Body of pancreas (tissue), 4 donors: ENCODE results near the gene SEC14L6. TPM values are rescaled to one million over a fixed set of nuclear protein-coding genes. Genes with fewer than 3 reads are reported as not detected.

Source experiments
- ATAC-seq: fragments of 150-250 bp; one replicate; pipeline ENCODE4 v1.9.1; 2016
- DNase-seq, 4 donors: peaks; one replicate each; pipeline ENCODE4 v3.0.0-alpha.2; 2019
- H3K27ac ChIP-seq, 4 donors: fragments of 200-600 bp; sonication (generic); 1 replicate in 3 of 4; 2 replicates in 1 of 4; pipeline versions ENCODE4 v1.5.1 to v1.6.1; 2016 to 2019; ENCODE audit warnings: mild to moderate bottlenecking in 1 of 4, mixed read lengths in 1 of 4, moderate library complexity in 1 of 4
- H3K27me3 ChIP-seq, 2 donors: fragments of 200-600 bp; sonication (generic); one replicate each; pipeline ENCODE4 v1.6.0; 2016; ENCODE audit warnings: mild to moderate bottlenecking in 1 of 2
- H3K36me3 ChIP-seq, 2 donors: fragments of 200-600 bp; sonication (generic); replicated peaks in 1 of 2; 2 replicates each; pipeline ENCODE4 v1.5.1; 2016; ENCODE audit warnings: low read depth in 2 of 2; ENCODE audit not compliant: insufficient read depth in 1 of 2
- H3K4me1 ChIP-seq: fragments of 200-600 bp; sonication (generic); one replicate; pipeline ENCODE4 v1.6.0; 2016
- H3K4me3 ChIP-seq, 2 donors: fragments of 200-600 bp; sonication (generic); 1 replicate in 1 of 2; 2 replicates in 1 of 2; pipeline ENCODE4 v1.5.1; 2016 to 2019
- H3K9me3 ChIP-seq, 3 donors: fragments of 200-600 bp; sonication (generic); 1 replicate in 2 of 3; 2 replicates in 1 of 3; pipeline ENCODE4 v1.5.1; 2016
- POLR2A ChIP-seq, 3 donors: fragments of 450-650 bp; IDR thresholded peaks; one replicate each; pipeline ENCODE4 v1.6.1; 2016; ENCODE audit warnings: antibody characterized with exemption in 3 of 3, mild to moderate bottlenecking in 2 of 3
- whole genome bisulfite sequencing, 2 donors: methylation state at CpG; one replicate each; pipeline ENCODE4 v1.1.5; 2017; 5-methylcytosine and 5-hydroxymethylcytosine counted together
- intact Hi-C: fragments of 100-400 bp; cut with DNase I; formaldehyde crosslinking; loops from one replicate; pipeline ENCODE4 v1.15.1; 2023
- total RNA-seq, 2 donors: library from RNA; depleted of rRNA; stranded (reverse); fragments of >200 nt; gene quantifications; one replicate each; pipeline ENCODE4 v1.1.0, GENCODE V29; 2016
- TF ChIP-seq, protein P1 (sequence below), 7 experiments: fragments of 450-650 bp in 4 of 7; fragments of 200-600 bp in 3 of 7; sonication (generic) in 3 of 7; IDR thresholded peaks; one replicate each; pipeline ENCODE4 v1.5.1; 2016 to 2019; ENCODE audit warnings: antibody characterized with exemption in 7 of 7

The SEC14L6 gene
- total RNA-seq, 2 donors from 2014 or later: 0.99 to 2.1 TPM

DNA sequence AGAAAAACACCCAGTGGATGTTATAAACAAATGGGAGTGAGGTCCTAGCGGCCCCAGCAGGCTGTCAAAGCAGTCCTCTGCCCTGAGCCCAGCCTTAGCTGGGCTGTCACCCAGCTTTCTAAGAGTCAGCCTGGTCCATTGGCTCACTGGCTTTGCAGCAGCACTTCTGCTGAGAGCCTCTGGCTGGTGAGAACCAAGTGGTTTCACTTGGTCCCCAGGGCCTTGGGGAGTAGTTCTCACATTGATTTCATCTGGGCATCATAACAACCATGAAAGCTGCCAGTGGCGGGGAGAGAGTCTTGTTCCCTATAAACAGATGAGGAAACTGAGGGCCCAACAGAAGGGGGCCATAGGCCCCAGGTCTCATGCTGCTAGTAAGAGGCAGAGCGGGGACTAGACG, 11.4 kb downstream of the SEC14L6 start:
- DNase-seq (no peak), ATAC-seq (no peak)
- no peak overlapping the region for H3K27ac ChIP-seq
- intact Hi-C loops: no loop called here
- H3K9me3 ChIP-seq: no peaks in the 10 kb centered on the region
- H3K4me1 ChIP-seq: no peaks in the 10 kb centered on the region
- H3K27me3 ChIP-seq: no peaks in the 10 kb centered on the region
- no peaks in the 10 kb centered on the region for H3K36me3 ChIP-seq
- H3K4me3 ChIP-seq: no peak overlapping the region
- WGBS, 2 donors: 88 to 94% methylated on average over 4 of the region's 4 CpGs
- no peak for TF ChIP-seq POLR2A (IDR thresholded peaks at IDR 0.05)
- TF ChIP-seq, protein P1, sequence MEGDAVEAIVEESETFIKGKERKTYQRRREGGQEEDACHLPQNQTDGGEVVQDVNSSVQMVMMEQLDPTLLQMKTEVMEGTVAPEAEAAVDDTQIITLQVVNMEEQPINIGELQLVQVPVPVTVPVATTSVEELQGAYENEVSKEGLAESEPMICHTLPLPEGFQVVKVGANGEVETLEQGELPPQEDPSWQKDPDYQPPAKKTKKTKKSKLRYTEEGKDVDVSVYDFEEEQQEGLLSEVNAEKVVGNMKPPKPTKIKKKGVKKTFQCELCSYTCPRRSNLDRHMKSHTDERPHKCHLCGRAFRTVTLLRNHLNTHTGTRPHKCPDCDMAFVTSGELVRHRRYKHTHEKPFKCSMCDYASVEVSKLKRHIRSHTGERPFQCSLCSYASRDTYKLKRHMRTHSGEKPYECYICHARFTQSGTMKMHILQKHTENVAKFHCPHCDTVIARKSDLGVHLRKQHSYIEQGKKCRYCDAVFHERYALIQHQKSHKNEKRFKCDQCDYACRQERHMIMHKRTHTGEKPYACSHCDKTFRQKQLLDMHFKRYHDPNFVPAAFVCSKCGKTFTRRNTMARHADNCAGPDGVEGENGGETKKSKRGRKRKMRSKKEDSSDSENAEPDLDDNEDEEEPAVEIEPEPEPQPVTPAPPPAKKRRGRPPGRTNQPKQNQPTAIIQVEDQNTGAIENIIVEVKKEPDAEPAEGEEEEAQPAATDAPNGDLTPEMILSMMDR (IDR thresholded peaks at IDR 0.05): no peak

DNA sequence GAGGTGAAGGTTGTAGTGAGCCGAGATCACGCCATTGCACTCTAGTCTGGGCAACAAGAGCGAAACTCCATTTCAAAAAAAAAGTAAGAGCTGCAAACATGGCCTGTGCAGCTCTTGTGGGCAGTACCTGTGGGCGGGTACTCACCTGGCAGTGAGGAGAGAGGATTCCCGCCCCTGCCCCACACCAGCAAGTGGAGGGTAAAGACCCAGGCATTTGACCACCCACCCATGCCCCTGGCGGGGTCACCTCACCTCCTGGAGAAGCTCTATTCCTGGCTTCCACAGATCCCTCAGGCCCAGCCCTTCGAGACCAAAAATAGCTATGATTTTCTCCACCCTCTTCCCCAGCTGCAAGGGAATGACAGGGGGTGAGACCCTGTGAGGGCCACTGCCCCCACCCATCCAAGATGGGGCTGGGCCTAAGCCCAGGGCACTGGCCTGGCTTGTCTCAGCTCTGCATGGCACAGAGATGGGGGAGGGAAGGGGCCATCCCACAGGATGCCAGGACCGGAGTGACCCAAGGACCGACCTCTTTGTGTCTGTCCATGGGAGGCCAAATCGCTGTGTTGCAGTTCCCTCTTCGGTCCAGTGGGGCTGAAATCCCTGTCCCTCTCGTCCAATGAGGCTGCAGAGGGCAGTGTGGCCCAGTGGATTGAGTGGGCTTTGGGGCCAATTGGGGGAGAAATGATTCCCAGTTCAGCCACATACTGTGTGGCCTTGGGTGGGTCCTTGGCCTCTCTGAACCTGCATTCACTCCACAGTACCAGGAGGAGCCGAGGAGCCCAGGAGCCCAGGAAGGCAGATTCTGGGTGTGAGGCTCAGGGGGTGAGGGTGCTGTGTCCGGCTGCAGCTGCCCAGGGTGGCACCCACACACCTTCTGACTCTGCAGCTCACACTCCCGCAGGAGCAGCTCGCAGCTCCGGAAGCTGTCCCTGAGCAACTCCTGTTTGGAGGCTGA, 14.6 kb downstream of the SEC14L6 start:
- no peaks in the 10 kb centered on the region for H3K9me3 ChIP-seq
- TF ChIP-seq, protein P1 (IDR thresholded peaks at IDR 0.05): no peak
- TF ChIP-seq POLR2A (IDR thresholded peaks at IDR 0.05): no peak
- WGBS, 2 donors: 84 to 91% methylated on average over 13 to 17 of the region's 17 CpGs
- H3K4me1 ChIP-seq: no peaks in the 10 kb centered on the region
- no peaks in the 10 kb centered on the region for H3K27me3 ChIP-seq
- intact Hi-C loops: no loop called here
- H3K4me3 ChIP-seq: no peak overlapping the region
- H3K27ac ChIP-seq: no peak overlapping the region
- DNase-seq (no peak), ATAC-seq (no peak)
- no peaks in the 10 kb centered on the region for H3K36me3 ChIP-seq

GRCh38 chr22:30526656-30527055, 19.9 kb downstream of the SEC14L6 start:
- 81 to 89% methylated on average over 4 of the region's 4 CpGs for WGBS, 2 donors
- H3K27ac ChIP-seq: no peak overlapping the region
- ATAC-seq (no peak), DNase-seq (no peak)
- H3K9me3 ChIP-seq: no peaks in the 10 kb centered on the region
- no peaks in the 10 kb centered on the region for H3K4me1 ChIP-seq
- no peak for TF ChIP-seq POLR2A (IDR thresholded peaks at IDR 0.05)
- TF ChIP-seq, protein P1 (IDR thresholded peaks at IDR 0.05): no peak
- intact Hi-C loops: no loop called here
- no peak overlapping the region for H3K4me3 ChIP-seq
- H3K27me3 ChIP-seq: no peaks in the 10 kb centered on the region
- H3K36me3 ChIP-seq: no peaks in the 10 kb centered on the region

- intact Hi-C loops: no loop called here
- WGBS, 2 donors: 72 to 83% methylated on average over 8 of the region's 8 CpGs
- Histone ChIP-seq H3K27ac (no peak overlapping the region), H3K4me1 (no peaks in the 10 kb centered on the region), H3K4me3 (no peak overlapping the region), H3K36me3 (no peaks in the 10 kb centered on the region), H3K27me3 (no peaks in the 10 kb centered on the region), H3K9me3 (no peaks in the 10 kb centered on the region)
- DNase-seq (no peak), ATAC-seq (no peak)
- TF ChIP-seq, protein P1 (IDR thresholded peaks at IDR 0.05): no peak
These were observed 22.7 kb downstream of the SEC14L6 start for GRCh38 chr22:30523646-30524489.
